Stimulated activated CD4-positive, alpha-beta T cell treated with anti-CD3 and anti-CD28 coated beads, Interleukin-2, amount 100 ng/mL, for 24 hours (primary cell): Measurements from ENCODE around the gene RBP3.

ENCODE experiments used
- DNase-seq, 2 donors: peaks; one replicate each; pipeline ENCODE4 v3.0.0-alpha.2; 2020

Gene RBP3

GRCh38 chr10:47319784-47320183 lies 28.4 kb upstream of the RBP3 start:
- DNase-seq, result no peak

DNA sequence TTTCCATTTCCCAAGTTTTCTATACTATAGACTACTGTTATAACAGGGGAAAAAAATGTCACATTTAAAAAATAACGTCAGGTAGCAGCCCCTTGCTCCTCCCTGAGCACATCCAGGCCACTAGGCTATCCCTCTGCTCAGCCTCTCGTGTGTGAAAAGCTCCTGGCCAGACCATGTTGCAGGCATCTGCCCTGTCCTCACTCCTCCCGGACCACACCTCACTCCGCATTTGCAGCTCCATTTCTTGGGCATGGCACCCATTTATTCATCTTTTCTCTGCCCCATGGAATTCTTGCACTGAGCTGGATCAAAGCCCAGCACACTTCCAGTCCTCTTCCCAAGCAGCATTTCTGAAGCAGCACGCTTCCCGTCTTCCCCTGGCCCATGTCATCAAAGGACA lies 27.4 kb upstream of the RBP3 start:
- no peak for DNase-seq

GRCh38 chr10:47321521-47322195 lies 26.5 kb upstream of the RBP3 start:
- no peak for DNase-seq

DNA sequence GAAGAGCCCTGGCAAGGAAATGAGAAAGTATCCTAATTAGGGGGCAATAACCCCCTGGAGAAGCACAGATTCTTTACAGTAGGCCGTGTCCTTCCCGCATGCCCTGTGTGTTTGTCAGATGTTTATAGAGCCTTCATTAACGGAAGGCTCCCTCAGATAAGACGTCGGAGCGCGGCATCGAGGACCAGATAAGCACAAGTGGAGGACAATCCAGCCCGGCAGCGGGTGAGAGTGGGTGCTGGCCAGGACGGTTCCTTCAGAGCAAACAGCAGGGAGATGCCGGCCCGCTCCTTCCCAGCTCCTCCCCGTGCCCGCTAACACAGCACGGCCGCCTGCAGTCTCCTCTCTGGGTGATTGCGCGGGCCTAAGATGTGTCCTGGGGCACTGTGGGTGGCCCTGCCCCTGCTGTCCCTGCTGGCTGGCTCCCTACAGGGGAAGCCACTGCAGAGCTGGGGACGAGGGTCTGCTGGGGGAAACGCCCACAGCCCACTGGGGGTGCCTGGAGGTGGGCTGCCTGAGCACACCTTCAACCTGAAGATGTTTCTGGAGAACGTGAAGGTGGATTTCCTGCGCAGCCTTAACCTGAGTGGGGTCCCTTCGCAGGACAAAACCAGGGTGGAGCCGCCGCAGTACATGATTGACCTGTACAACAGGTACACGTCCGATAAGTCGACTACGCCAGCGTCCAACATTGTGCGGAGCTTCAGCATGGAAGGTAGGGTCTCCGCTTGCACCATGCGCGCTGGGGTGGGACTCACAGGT lies 25.7 kb upstream of the RBP3 start, which contains the start of gene GDF2:
Gene GDF2, plus strand, starts transcription at position 155 of the 762 bp plus-strand sequence. Its CDS starts 215 bp downstream, at position 370.
- DNase-seq, result no peak

DNA sequence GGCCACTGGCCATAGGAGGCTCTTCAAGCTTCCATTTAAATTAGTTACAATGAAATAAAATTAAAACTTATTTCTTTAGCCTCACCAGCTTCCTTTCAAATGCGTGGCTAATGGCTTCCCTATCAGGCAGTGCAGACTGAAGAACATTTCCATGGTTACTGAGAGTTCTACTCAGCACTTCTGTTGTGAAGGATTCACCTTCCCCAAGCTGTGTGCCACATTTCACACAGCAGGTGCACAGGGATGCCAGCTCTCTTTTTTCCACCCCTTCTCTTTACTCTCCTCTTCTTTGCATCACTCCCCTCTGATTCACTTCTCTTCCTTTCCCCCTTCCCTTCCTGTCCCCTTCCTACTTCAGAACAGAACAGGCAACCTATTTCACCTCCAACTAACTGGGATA lies 25.1 kb upstream of the RBP3 start:
- no peak for DNase-seq

GRCh38 chr10:47323636-47324296 lies 24.4 kb upstream of the RBP3 start:
- no peak for DNase-seq

GRCh38 chr10:47325303-47326291 lies 22.6 kb upstream of the RBP3 start:
- DNase-seq, result no peak

DNA sequence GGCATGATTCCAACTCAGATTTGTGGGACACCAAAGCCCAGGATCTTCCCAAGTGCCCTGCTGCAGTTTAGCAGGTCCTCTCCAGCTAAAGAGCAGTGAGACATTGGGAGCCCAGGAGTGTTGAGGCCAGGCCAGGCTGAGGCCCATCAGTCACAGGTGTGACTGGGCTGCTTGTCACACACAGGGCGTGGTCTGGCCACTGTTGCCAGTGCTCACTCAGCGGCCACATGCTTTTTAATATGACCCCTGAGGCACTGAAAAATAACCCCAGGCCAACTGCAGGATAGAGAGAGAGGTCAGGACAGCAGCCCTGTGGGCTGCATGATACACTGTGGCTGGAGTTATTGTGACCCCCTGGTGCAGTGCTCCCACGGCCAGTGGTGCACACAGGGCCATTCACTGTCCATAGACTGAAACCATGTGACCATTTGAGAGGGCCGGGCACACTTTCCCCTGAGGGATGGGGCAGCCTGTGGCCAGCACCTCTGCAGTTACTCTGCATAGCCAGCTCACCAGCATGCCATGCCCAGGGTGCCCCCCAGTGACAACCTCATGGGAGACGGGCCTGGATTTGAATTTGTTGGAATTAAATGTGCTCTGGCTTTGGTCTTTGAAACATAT lies 21.7 kb upstream of the RBP3 start:
- no peak for DNase-seq

GRCh38 chr10:47326927-47327330 lies 21.2 kb upstream of the RBP3 start:
- no peak for DNase-seq

GRCh38 chr10:47329855-47330254 lies 18.3 kb upstream of the RBP3 start:
- DNase-seq, result no peak

GRCh38 chr10:47330366-47330765 lies 17.8 kb upstream of the RBP3 start:
- DNase-seq, result no peak

DNA sequence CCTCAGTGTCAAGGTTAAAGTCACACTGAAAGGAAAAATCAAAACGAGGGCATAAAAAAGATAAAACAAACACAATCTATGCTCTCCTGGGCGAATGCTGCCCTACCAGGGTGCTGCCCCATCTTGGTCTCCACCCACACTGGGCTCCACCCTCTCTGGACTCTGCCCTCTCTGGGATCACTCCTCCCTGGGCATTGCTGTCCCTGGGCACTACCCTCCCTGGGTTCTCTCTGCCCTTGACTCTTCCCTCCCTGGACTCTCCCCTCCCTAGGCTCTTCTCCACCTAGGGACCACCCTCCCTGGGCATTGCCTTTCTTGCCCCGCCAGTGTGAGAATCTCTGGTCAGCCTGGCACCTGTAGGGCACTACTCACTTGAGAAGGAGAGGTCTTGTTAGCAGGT lies 17.4 kb upstream of the RBP3 start:
- no peak for DNase-seq

DNA sequence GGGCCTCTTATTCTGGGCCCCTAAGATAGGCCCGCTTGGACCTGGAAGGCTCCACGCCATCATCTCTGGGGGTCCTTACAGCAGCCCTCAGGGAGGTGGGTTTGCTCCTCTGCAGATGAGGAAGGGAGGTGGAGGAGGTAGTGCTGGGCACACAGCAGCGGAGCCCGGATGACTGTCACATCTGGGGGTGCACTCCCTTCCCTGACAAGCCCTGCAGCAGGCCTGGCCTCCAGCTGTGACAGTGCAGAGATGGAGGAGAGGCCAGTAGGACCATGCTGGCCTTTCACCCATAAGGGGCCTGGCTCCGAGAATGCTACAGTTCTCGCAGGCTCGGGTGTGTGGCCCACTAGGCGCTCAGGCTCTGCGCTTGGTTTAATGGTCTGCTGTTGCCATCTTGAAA lies 16.7 kb upstream of the RBP3 start:
- no peak for DNase-seq

GRCh38 chr10:47331954-47332353 lies 16.2 kb upstream of the RBP3 start:
- no peak for DNase-seq

GRCh38 chr10:47332371-47332770 lies 15.8 kb upstream of the RBP3 start:
- no peak for DNase-seq

DNA sequence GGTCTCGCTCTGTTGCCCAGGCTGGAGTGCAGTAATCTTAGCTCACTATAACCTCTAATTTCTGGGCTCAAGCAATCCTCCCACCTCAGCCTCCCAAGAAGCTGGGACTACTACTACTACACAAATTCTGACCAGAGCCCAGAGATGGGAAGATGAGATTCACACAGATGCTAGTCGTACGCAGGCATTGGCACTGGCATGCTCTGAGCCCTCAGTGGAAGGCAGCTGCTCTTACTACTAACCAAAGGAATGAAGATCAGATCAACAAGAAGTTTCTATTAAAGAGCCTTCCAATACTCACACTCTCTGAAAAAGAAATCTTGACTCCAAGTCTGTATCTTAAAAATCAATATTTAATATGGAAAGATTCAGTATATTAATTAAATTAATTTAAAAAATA lies 15.2 kb upstream of the RBP3 start:
- no peak for DNase-seq

DNA sequence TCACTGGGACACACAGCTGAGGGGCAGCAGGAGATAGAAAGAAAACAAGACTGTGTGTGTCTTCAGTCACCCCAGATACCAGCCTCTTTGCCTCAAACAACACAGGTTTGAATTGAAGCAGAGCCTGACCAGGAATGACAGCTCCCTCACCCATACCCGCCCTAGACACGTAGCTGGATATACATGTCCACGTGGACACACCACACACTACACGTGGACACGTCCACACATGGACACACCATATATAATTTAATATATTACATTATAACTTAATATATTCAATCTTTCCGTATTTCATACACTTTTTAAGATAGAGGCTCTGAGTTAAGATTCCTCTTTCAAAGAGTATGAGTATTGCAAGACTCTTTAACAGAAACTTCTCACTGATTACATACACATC lies 14.6 kb upstream of the RBP3 start:
- no peak for DNase-seq

GRCh38 chr10:47334466-47335295 lies 13.5 kb upstream of the RBP3 start:
- no peak for DNase-seq

GRCh38 chr10:47335906-47336305 lies 12.3 kb upstream of the RBP3 start:
- DNase-seq, result no peak

- no peak for DNase-seq
Observed at GRCh38 chr10:47336387-47337134, 11.6 kb upstream of the RBP3 start.

- no peak for DNase-seq
Observed at GRCh38 chr10:47337310-47337709, 10.9 kb upstream of the RBP3 start.
